Measurements from ENCODE around the gene SLC35F5. TPM values are rescaled to one million over a fixed set of nuclear protein-coding genes. Genes with fewer than 3 reads are reported as not detected.
"Not testable (repeated sequence)": the region's sequence is repeated elsewhere in the genome, so short reads cannot be mapped to it uniquely, and the experiment has no call there.

The SLC35F5 gene
- total RNA-seq, 1 experiment from 2014 or later: 66.1 TPM

DNA sequence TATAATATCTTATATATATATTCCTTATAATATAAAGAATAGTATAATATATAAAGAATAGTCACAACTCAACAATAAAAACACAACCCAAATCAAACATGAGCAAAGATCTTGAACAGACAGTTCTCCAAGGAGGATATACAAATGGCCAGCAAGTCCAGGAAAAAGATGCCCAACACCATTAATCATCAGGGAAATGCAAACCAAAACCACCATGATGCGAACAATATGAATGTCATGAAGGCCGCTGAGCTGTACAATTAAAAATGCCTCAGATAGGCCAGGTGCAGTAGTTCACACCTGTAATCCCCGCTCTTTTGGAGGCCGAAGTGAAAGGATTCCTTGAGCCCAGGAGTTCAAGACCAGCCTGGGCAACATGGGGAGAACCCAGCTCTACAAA lies 58.9 kb downstream of the SLC35F5 start:
- peak; percentile 44 for DNase-seq (ENCODE audit: low read depth)

DNA sequence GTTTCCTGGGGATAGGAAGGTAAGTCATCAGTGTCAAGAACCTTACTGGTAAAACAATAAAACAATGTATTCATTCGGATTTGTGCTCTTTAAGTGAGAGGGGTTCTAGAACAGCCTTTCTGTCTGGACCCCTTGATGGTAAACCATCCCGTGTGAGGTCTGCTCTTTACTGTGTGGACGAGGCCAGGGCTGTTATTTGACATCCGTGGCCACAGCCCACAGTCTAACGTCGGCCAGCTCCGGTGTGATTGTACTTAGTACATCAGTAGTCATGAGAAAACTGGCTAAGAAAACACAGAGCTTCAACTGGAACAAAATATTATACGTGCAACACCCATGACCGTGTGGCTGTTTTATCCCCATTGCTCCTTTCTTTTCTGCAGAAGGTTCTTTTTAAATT lies 62.0 kb downstream of the SLC35F5 start:
- no peak for DNase-seq (ENCODE audit: low read depth)

- DNase-seq (ENCODE audit: low read depth): peak; percentile 7
These were observed 63.6 kb downstream of the SLC35F5 start for GRCh38 chr2:113692698-113693428.

- not testable (repeated sequence) for DNase-seq (ENCODE audit: low read depth)
These were observed 65.6 kb downstream of the SLC35F5 start for GRCh38 chr2:113690871-113691270.

DNA sequence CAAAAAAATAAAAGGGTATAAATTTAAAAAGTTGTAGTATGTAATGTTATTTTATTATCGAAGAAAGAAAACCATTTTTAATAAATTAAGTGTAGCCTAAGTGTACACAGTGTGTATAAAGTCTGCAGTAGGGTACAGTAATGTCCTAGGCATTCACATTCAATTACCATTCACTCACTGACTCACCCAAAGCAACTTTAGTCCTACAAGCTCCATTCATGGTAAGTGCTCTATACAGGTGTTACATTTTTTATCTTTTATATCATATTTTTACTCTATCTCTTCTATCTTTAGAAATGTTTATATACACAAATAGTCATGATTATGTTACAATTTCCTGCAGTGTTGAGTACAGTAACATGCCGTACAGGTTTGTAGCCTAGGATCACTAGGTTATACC lies 69.9 kb downstream of the SLC35F5 start:
- peak; percentile 45 for DNase-seq (ENCODE audit: low read depth)

- DNase-seq (ENCODE audit: low read depth): peak; percentile 48
These were observed 71.0 kb downstream of the SLC35F5 start for GRCh38 chr2:113685471-113685870.

DNA sequence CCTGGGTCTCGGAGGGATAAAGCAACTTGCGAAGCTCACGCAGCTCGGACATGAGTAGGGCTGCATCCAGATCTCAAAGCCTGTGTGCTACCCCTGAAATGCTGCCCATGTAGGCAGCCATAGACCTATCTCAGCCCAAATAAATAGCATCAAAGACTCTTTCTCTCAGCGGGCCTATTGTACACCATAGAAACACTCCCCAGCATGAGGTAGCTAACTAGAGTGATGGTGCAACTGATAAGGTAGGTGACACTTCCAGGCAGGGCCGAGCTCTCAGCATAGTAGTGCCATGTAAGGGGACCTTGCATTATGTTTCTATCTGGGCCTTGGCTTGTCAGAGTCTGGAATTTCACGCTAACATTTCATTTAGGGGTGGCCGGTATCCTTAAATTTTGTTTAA lies 77.0 kb downstream of the SLC35F5 start:
- DNase-seq (ENCODE audit: low read depth): no peak

DNA sequence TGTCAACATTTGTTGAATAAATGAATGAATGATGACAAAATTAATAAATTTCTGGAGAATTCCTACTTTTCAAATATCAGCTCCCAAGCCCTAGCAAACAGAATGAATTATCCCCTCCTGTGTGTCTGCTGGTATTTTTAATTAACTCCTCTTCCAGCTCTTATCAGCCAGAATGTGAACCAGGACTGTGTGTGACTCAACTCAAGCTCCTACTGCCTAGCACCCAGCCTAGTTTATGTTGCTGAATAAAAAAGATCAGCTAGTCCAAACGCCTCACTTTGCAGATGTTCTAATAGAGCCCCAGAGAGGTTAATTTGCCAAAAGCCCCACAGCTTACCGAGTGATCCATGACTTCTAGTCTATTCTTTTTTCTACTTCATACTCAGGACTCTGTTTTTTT lies 79.1 kb downstream of the SLC35F5 start:
- DNase-seq (ENCODE audit: low read depth): no peak

GRCh38 chr2:113676623-113677266 lies 79.7 kb downstream of the SLC35F5 start:
- DNase-seq (ENCODE audit: low read depth): no peak

DNA sequence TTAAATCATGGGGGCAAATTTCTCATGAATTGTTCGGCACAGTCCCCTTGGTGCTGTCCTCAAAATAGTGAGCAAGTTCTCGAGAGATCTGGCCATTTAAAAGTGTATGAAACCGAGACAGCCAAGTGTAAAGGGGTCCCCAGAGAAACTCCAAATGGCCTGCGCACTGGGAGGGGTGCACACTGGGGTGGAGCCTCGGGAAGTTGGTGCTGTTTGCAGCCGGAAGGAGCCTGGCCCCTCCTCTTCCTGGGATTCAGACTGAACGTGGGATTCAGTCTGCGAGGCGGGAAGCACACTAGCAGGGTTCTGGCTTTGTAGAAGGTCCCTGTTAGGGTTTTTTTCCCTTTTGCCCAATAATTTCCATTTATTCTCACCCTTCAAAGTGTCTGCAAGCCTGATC lies 80.6 kb downstream of the SLC35F5 start:
- DNase-seq (ENCODE audit: low read depth): no peak

DNA sequence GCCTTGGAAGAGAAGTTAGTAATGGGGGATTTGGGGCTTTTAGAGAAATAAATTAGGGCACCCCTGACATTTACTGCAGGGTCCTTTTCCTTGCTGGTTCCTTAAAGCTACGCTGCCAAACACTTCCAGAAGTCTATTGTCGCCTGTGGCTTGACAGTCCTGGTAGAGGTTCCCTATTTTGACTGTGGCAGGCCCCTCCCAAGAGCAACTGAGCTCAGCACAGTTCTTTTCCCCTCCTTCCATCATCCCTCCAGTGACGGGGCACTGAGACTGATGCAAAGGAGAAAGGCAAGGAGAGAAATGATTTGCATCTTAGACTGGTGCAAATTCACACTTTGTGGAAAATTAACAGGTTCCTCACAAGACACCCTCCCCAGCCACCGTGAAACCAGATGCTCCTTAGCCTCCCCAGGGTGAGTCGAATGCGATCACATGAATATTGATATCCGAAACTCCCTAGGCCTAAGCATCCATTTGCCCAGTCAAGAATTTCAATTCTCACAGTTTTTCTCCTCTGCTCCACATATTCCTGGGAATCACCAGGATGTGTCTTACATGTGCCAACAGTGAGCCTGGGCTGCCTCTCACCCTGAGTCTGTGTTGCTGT lies 84.0 kb downstream of the SLC35F5 start:
- no peak for DNase-seq (ENCODE audit: low read depth)

GRCh38 chr2:113669013-113669412 lies 87.4 kb downstream of the SLC35F5 start:
- DNase-seq (ENCODE audit: low read depth): not testable (repeated sequence)

- not testable (repeated sequence) for DNase-seq (ENCODE audit: low read depth)
These were observed 91.5 kb downstream of the SLC35F5 start for GRCh38 chr2:113664761-113665533.

GRCh38 chr2:113663285-113664060 lies 93.0 kb downstream of the SLC35F5 start:
- not testable (repeated sequence) for DNase-seq (ENCODE audit: low read depth)

Other genes starting within 250 kb of the SLC35F5 start
- gene RABL2A, start 129.4 kb downstream of the SLC35F5 start, total RNA-seq (2014; rRNA removed; shearing (Covaris generic)): 6.5 and 9.0 TPM in 2 replicates
- gene ACTR3, start 133.4 kb upstream of the SLC35F5 start, total RNA-seq (2014; rRNA removed; shearing (Covaris generic)): 272 and 393 TPM in 2 replicates

Measured in M059J (cell line).